Measurements from ENCODE around the gene SPTBN1. TPM values are rescaled to one million over a fixed set of nuclear protein-coding genes. Genes with fewer than 3 reads are reported as not detected.

SPTBN1 gene
- polyA plus RNA-seq, 2 of the 4 experiments (the other 2 are of a cell fraction), result 105 to 126 TPM

GRCh38 chr2:54430649-54431048 lies 25.5 kb upstream of the SPTBN1 start:
- CTCF ChIA-PET, result interaction anchor here (0.9 kb wide), 1 partner anchor 274 kb away, joined by 3 read pairs; no protein-coding TSS in a partner anchor
- Histone ChIP-seq H3K4me2 (no peak overlapping the region), H3K4me3 (no peak overlapping the region), H3K9me3 (no peaks in the 10 kb centered on the region), H3K4me1 (no peaks in the 10 kb centered on the region), H3K27ac (no peak overlapping the region)
- TF ChIP-seq FOXS1 (CRISPR knock-in tag; IDR thresholded peaks at IDR 0.05), result no peak
- no peak for TF ChIP-seq E2F6 (IDR thresholded peaks at IDR 0.05; ENCODE audit: borderline replicate concordance, low read depth)
- TF ChIP-seq REST (IDR thresholded peaks at IDR 0.05), result no peak
- no peak for TF ChIP-seq ZNF302 (CRISPR knock-in tag; IDR thresholded peaks at IDR 0.05)
- no peak for TF ChIP-seq FOSL2 (IDR thresholded peaks at IDR 0.05)
- no peak for TF ChIP-seq FOSL2 (CRISPR knock-in tag; IDR thresholded peaks at IDR 0.05)
- TF ChIP-seq HOXB5 (CRISPR knock-in tag; IDR thresholded peaks at IDR 0.05), result no peak
- no peak for TF ChIP-seq MAZ (IDR thresholded peaks at IDR 0.05; ENCODE audit: borderline replicate concordance, low read depth, low read length)
- no peak for TF ChIP-seq POLR2A (IDR thresholded peaks at IDR 0.05; ENCODE audit: low read length)
- TF ChIP-seq ZC3H11A (IDR thresholded peaks at IDR 0.05), result no peak
- TF ChIP-seq EP300 (IDR thresholded peaks at IDR 0.05), result no peak
- 71% methylated on average over 5 of the region's 5 CpGs for WGBS (ENCODE audit: missing lambda C conversion rate)
- ATAC-seq, result no peak
- no peak for FAIRE-seq
- DNase-seq (ENCODE audit: low read depth in 1 of 2, low spot score in 1 of 2), result no peak
- POLR2A ChIA-PET, result no interaction called here

GRCh38 chr2:54432251-54433015 lies 23.7 kb upstream of the SPTBN1 start:
- H3K27ac ChIP-seq, result no peak overlapping the region
- TF ChIP-seq RARB (CRISPR knock-in tag; IDR thresholded peaks at IDR 0.05) (no peak), ZSCAN20 (CRISPR knock-in tag; IDR thresholded peaks at IDR 0.05) (no peak), E2F6 (IDR thresholded peaks at IDR 0.05; ENCODE audit: borderline replicate concordance, low read depth) (no peak), HOXB5 (CRISPR knock-in tag; IDR thresholded peaks at IDR 0.05) (no peak)
- 82% methylated on average over 4 of the region's 4 CpGs for WGBS (ENCODE audit: missing lambda C conversion rate)
- DNase-seq (ENCODE audit: low read depth in 1 of 2, low spot score in 1 of 2), result no peak
- CTCF ChIA-PET, result no interaction called here
- no peak overlapping the region for H3K4me2 ChIP-seq
- ATAC-seq, result no peak
- FAIRE-seq, result no peak
- no peak overlapping the region for H3K4me3 ChIP-seq
- no peaks in the 10 kb centered on the region for H3K9me3 ChIP-seq
- H3K4me1 ChIP-seq, result no peaks in the 10 kb centered on the region
- POLR2A ChIA-PET, result no interaction called here

DNA sequence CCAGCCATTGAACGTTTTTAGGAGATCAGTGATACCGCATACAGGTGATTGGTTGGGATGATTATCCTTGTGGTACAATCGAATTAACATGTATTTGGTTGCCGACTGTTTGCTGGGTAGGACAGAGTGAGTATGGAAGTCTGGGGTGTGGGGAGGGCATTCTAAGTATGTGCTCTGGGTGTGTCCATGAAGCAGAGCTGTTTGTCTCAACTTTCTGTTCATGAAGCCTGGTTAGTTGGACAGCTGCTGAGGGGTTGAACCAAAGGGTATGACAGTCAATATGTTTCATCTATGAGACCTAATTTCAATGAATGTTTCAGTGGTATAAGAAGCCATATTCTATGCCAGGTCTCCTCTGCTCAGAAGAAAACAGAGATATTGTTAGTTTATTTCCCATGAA lies 21.9 kb upstream of the SPTBN1 start:
- no peak overlapping the region for H3K4me2 ChIP-seq
- CTCF ChIA-PET, result interaction anchor here (0.6 kb wide), 1 partner anchor 11 kb away, joined by 3 read pairs; no protein-coding TSS in a partner anchor
- FAIRE-seq, result no peak
- POLR2A ChIA-PET, result no interaction called here
- no peak for ATAC-seq
- 71% methylated on average over 4 of the region's 4 CpGs for WGBS (ENCODE audit: missing lambda C conversion rate)
- no peaks in the 10 kb centered on the region for H3K9me3 ChIP-seq
- H3K27ac ChIP-seq, result no peak overlapping the region
- DNase-seq (ENCODE audit: low read depth in 1 of 2, low spot score in 1 of 2), result no peak
- TF ChIP-seq BCL3 (IDR thresholded peaks at IDR 0.05) (no peak), FOSL2 (IDR thresholded peaks at IDR 0.05) (no peak), FOSL2 (CRISPR knock-in tag; IDR thresholded peaks at IDR 0.05) (no peak), BHLHE40 (IDR thresholded peaks at IDR 0.05; ENCODE audit: low read depth, low read length) (no peak), EHF (CRISPR knock-in tag; IDR thresholded peaks at IDR 0.05) (no peak), ZSCAN20 (CRISPR knock-in tag; IDR thresholded peaks at IDR 0.05) (no peak), FOSB (CRISPR knock-in tag; IDR thresholded peaks at IDR 0.05) (no peak), FOXS1 (CRISPR knock-in tag; IDR thresholded peaks at IDR 0.05) (no peak), KDM1A (IDR thresholded peaks at IDR 0.05; ENCODE audit: low read depth) (no peak), EP300 (IDR thresholded peaks at IDR 0.05) (no peak), PHF8 (IDR thresholded peaks at IDR 0.05; ENCODE audit: borderline replicate concordance, low read depth) (no peak), NR3C1 (IDR thresholded peaks at IDR 0.05) (no peak), SMC3 (IDR thresholded peaks at IDR 0.05) (no peak)
- no peaks in the 10 kb centered on the region for H3K4me1 ChIP-seq
- H3K4me3 ChIP-seq, result no peak overlapping the region
